HEK293 (cell line): ENCODE data around the gene ZNF8.

Experiments used
- ATF2 ChIP-seq: fragments of 450-650 bp; formaldehyde crosslinking; IDR thresholded peaks from 2 replicates; pipeline ENCODE4 v1.5.1; 2016; ENCODE audit warnings: missing biosample characterization, missing genetic modification characterization, low read depth
- BCL11B ChIP-seq: fragments of 450-650 bp; formaldehyde crosslinking; IDR thresholded peaks from 2 replicates; pipeline ENCODE4 v1.5.1; 2016; ENCODE audit warnings: low read depth, missing biosample characterization, missing genetic modification characterization
- IKZF3 ChIP-seq: fragments of 450-650 bp; IDR thresholded peaks from 2 replicates; pipeline ENCODE4 v1.5.0; 2018; ENCODE audit warnings: missing biosample characterization, mild to moderate bottlenecking, missing genetic modification characterization, moderate library complexity
- KLF16 ChIP-seq: fragments of 450-650 bp; formaldehyde crosslinking; IDR thresholded peaks from 2 replicates; pipeline ENCODE4 v1.5.1; 2017; ENCODE audit warnings: missing biosample characterization, missing genetic modification characterization
- PRDM10 ChIP-seq: fragments of 450-650 bp; formaldehyde crosslinking; IDR thresholded peaks from 2 replicates; pipeline ENCODE4 v1.5.1; 2016; ENCODE audit warnings: missing biosample characterization, missing genetic modification characterization
- SP3 ChIP-seq: fragments of 450-650 bp; formaldehyde crosslinking; IDR thresholded peaks from 2 replicates; pipeline ENCODE4 v1.5.1; 2016; ENCODE audit warnings: missing biosample characterization, missing genetic modification characterization
- ZBTB6 ChIP-seq: fragments of 450-650 bp; formaldehyde crosslinking; IDR thresholded peaks from 2 replicates; pipeline ENCODE4 v1.5.1; 2017; ENCODE audit warnings: missing biosample characterization, missing genetic modification characterization
- ZBTB7A ChIP-seq: fragments of 450-650 bp; formaldehyde crosslinking; IDR thresholded peaks from 2 replicates; pipeline ENCODE4 v1.5.1; 2016; ENCODE audit warnings: low read depth, missing biosample characterization, missing genetic modification characterization
- ZFHX2 ChIP-seq: fragments of 450-650 bp; formaldehyde crosslinking; conservative IDR thresholded peaks from 2 replicates; pipeline ENCODE4 v1.5.1; 2016; ENCODE audit warnings: missing biosample characterization, missing genetic modification characterization
- ZFP3 ChIP-seq: fragments of 450-650 bp; formaldehyde crosslinking; IDR thresholded peaks from 2 replicates; pipeline ENCODE4 v1.5.1; 2016; ENCODE audit warnings: low read depth, missing biosample characterization, missing genetic modification characterization
- ZFP37 ChIP-seq: fragments of 450-650 bp; formaldehyde crosslinking; IDR thresholded peaks from 2 replicates; pipeline ENCODE4 v1.5.1; 2016; ENCODE audit warnings: missing biosample characterization, missing genetic modification characterization
- ZNF112 ChIP-seq: fragments of 450-650 bp; formaldehyde crosslinking; IDR thresholded peaks from 2 replicates; pipeline ENCODE4 v1.5.0; 2017; ENCODE audit warnings: missing biosample characterization, missing genetic modification characterization
- ZNF133 ChIP-seq: fragments of 450-650 bp; formaldehyde crosslinking; IDR thresholded peaks from 2 replicates; pipeline ENCODE4 v1.5.1; 2016; ENCODE audit warnings: missing biosample characterization, missing genetic modification characterization
- ZNF138 ChIP-seq: fragments of 450-650 bp; formaldehyde crosslinking; IDR thresholded peaks from 2 replicates; pipeline ENCODE4 v1.5.1; 2016; ENCODE audit warnings: missing biosample characterization, missing genetic modification characterization, borderline replicate concordance
- ZNF16 ChIP-seq: fragments of 450-650 bp; formaldehyde crosslinking; IDR thresholded peaks from 2 replicates; pipeline ENCODE4 v1.5.1; 2016; ENCODE audit warnings: low read depth, missing biosample characterization, missing genetic modification characterization
- ZNF426 ChIP-seq: fragments of 450-650 bp; formaldehyde crosslinking; IDR thresholded peaks from 2 replicates; pipeline ENCODE4 v1.5.1; 2017; ENCODE audit warnings: missing biosample characterization, missing genetic modification characterization, mild to moderate bottlenecking, inconsistent platforms, moderate library complexity
- ZNF510 ChIP-seq: fragments of 450-650 bp; formaldehyde crosslinking; IDR thresholded peaks from 2 replicates; pipeline ENCODE4 v1.5.1; 2018; ENCODE audit warnings: mild to moderate bottlenecking, missing genetic modification characterization, missing biosample characterization; ENCODE audit not compliant: insufficient replicate concordance
- ZNF548 ChIP-seq: fragments of 450-650 bp; formaldehyde crosslinking; IDR thresholded peaks from 2 replicates; pipeline ENCODE4 v1.5.1; 2016; ENCODE audit warnings: missing biosample characterization, missing genetic modification characterization
- ZNF585B ChIP-seq: fragments of 450-650 bp; formaldehyde crosslinking; IDR thresholded peaks from 2 replicates; pipeline ENCODE4 v1.5.1; 2016; ENCODE audit warnings: missing biosample characterization, missing genetic modification characterization
- ZNF623 ChIP-seq: fragments of 450-650 bp; formaldehyde crosslinking; IDR thresholded peaks from 2 replicates; pipeline ENCODE4 v1.5.1; 2016; ENCODE audit warnings: missing biosample characterization, missing genetic modification characterization
- ZNF626 ChIP-seq: fragments of 450-650 bp; sonication (Bioruptor Pico); formaldehyde crosslinking; IDR thresholded peaks from 2 replicates; pipeline ENCODE4 v1.5.1; 2018; ENCODE audit warnings: missing biosample characterization, missing genetic modification characterization, inconsistent platforms
- ZNF629 ChIP-seq: fragments of 450-650 bp; formaldehyde crosslinking; IDR thresholded peaks from 2 replicates; pipeline ENCODE4 v1.5.1; 2017; ENCODE audit warnings: missing biosample characterization, missing genetic modification characterization
- ZNF777 ChIP-seq: fragments of 450-650 bp; formaldehyde crosslinking; IDR thresholded peaks from 2 replicates; pipeline ENCODE4 v1.5.1; 2017; ENCODE audit warnings: missing biosample characterization, missing genetic modification characterization, borderline replicate concordance
- TF ChIP-seq, protein P1 (sequence below): fragments of 450-650 bp; formaldehyde crosslinking; IDR thresholded peaks from 2 replicates; pipeline ENCODE4 v1.5.1; 2016; ENCODE audit warnings: missing biosample characterization, missing genetic modification characterization
- TF ChIP-seq, protein P2 (sequence below): fragments of 450-650 bp; formaldehyde crosslinking; IDR thresholded peaks from 2 replicates; pipeline ENCODE4 v1.5.1; 2017; ENCODE audit warnings: missing biosample characterization, mild to moderate bottlenecking, missing genetic modification characterization, moderate library complexity
- TF ChIP-seq, protein P3 (sequence below): fragments of 450-650 bp; formaldehyde crosslinking; IDR thresholded peaks from 2 replicates; pipeline ENCODE4 v1.5.1; 2016; ENCODE audit warnings: missing biosample characterization, missing genetic modification characterization

Gene ZNF8

DNA sequence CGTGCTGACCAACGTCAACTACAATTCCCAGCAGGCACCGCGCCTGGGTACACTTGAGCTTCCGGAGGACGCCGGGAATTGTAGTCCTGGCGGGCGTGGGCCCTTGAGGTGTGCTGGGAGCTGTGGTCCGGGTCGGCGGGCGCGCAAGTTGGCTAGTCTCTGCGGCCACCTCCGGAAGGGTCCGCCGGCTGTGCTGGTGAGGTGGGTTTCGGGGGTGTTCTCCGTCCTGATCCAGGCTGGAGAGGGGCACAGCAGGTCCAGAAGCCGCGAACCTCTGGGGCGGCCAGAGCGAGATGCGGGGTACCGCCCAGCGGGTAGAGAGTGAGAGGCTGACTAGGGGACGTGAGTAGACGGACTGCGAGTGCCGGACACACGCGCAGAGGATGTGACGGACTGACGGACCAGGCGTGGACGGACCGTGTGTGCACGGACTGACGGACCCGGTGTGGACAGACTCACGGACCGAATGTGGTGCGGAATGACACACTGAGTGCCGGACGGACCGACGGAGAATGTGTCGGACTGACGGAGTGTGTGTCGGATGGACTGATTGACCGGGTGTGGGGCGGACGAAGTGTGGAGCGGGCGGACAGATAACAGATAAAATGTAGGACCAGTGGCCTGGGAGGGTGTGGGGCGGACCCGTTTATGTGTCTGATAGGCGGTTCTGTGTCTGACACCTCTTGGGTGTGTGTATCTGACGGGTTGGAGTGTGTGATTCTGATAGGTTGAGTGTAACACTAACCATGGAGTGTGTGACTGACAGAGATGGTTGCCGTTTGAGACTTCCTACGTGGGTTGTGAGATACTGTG lies 48.4 kb downstream of the ZNF8 start, which contains the start of gene ZSCAN22 (continued):
- TF ChIP-seq, protein P1, sequence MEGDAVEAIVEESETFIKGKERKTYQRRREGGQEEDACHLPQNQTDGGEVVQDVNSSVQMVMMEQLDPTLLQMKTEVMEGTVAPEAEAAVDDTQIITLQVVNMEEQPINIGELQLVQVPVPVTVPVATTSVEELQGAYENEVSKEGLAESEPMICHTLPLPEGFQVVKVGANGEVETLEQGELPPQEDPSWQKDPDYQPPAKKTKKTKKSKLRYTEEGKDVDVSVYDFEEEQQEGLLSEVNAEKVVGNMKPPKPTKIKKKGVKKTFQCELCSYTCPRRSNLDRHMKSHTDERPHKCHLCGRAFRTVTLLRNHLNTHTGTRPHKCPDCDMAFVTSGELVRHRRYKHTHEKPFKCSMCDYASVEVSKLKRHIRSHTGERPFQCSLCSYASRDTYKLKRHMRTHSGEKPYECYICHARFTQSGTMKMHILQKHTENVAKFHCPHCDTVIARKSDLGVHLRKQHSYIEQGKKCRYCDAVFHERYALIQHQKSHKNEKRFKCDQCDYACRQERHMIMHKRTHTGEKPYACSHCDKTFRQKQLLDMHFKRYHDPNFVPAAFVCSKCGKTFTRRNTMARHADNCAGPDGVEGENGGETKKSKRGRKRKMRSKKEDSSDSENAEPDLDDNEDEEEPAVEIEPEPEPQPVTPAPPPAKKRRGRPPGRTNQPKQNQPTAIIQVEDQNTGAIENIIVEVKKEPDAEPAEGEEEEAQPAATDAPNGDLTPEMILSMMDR = peak; percentile 70
- TF ChIP-seq, protein P2, sequence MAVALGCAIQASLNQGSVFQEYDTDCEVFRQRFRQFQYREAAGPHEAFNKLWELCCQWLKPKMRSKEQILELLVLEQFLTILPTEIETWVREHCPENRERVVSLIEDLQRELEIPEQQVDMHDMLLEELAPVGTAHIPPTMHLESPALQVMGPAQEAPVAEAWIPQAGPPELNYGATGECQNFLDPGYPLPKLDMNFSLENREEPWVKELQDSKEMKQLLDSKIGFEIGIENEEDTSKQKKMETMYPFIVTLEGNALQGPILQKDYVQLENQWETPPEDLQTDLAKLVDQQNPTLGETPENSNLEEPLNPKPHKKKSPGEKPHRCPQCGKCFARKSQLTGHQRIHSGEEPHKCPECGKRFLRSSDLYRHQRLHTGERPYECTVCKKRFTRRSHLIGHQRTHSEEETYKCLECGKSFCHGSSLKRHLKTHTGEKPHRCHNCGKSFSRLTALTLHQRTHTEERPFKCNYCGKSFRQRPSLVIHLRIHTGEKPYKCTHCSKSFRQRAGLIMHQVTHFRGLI = peak; percentile 51; the same call in 1 of the 2 replicates
- peak; percentile 18; the same call in 1 of the 2 replicates for TF ChIP-seq ZNF623 (tag by site-specific recombination)
- peak; percentile 50; the same call in 1 of the 2 replicates for TF ChIP-seq ZNF133 (tag by site-specific recombination)
- TF ChIP-seq, protein P3, sequence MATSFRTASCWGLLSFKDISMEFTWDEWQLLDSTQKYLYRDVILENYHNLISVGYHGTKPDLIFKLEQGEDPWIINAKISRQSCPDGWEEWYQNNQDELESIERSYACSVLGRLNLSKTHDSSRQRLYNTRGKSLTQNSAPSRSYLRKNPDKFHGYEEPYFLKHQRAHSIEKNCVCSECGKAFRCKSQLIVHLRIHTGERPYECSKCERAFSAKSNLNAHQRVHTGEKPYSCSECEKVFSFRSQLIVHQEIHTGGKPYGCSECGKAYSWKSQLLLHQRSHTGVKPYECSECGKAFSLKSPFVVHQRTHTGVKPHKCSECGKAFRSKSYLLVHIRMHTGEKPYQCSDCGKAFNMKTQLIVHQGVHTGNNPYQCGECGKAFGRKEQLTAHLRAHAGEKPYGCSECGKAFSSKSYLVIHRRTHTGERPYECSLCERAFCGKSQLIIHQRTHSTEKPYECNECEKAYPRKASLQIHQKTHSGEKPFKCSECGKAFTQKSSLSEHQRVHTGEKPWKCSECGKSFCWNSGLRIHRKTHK (tag by site-specific recombination) = no peak
- TF ChIP-seq ATF2 = no peak
- no peak for TF ChIP-seq ZNF510 (tag by site-specific recombination)
- no peak; the same call in 1 of the 2 replicates for TF ChIP-seq ZNF585B (tag by site-specific recombination)
- peak; percentile 12; the same call in 1 of the 2 replicates for TF ChIP-seq ZNF16 (tag by site-specific recombination)
- TF ChIP-seq IKZF3 (tag by site-specific recombination) = no peak
- TF ChIP-seq KLF16 = peak; percentile 99
- TF ChIP-seq ZNF548 (tag by site-specific recombination) = no peak
- TF ChIP-seq ZFHX2 = peak; percentile 48; the same call in 1 of the 2 replicates
- TF ChIP-seq ZNF426 (tag by site-specific recombination) = no peak
- peak; percentile 96; the same call in 1 of the 2 replicates for TF ChIP-seq ZNF777 (tag by site-specific recombination)
- peak; percentile 100 for TF ChIP-seq ZFP37 (tag by site-specific recombination)
- no peak for TF ChIP-seq ZNF626 (tag by site-specific recombination)
- TF ChIP-seq ZNF112 (tag by site-specific recombination) = no peak
- no peak for TF ChIP-seq ZFP3 (tag by site-specific recombination)
- peak; percentile 62; the same call in 1 of the 2 replicates for TF ChIP-seq ZBTB6 (tag by site-specific recombination)
- peak; percentile 92 for TF ChIP-seq BCL11B (tag by site-specific recombination)
- TF ChIP-seq ZBTB7A (tag by site-specific recombination) = peak; percentile 72; the same call in 1 of the 2 replicates
- TF ChIP-seq ZNF138 = no peak
- TF ChIP-seq SP3 = peak; percentile 88
- TF ChIP-seq PRDM10 = peak; percentile 80; the same call in 1 of the 2 replicates
- TF ChIP-seq ZNF629 (tag by site-specific recombination) = peak; percentile 68
